HG03280 (cell line): Measurements from ENCODE around the gene BTG3.

ENCODE experiments used
- ATAC-seq: cut with Tn5 transposase; IDR thresholded peaks from one replicate; pipeline ENCODE4 v1.9.1; 2021; ENCODE audit warnings: mild to moderate bottlenecking, moderate library complexity; ENCODE audit not compliant: unreplicated experiment

Gene BTG3

GRCh38 chr21:17590430-17590829 is 22.3 kb downstream of the BTG3 start:
- ATAC-seq: no peak

- ATAC-seq: no peak
Observed at GRCh38 chr21:17585875-17586450, 26.7 kb downstream of the BTG3 start.

GRCh38 chr21:17583898-17584297 is 28.8 kb downstream of the BTG3 start:
- no peak for ATAC-seq

- ATAC-seq: no peak
Observed at GRCh38 chr21:17580319-17580718, 32.4 kb downstream of the BTG3 start.

GRCh38 chr21:17578876-17579275 is 33.8 kb downstream of the BTG3 start:
- no peak for ATAC-seq

- no peak for ATAC-seq
Observed at GRCh38 chr21:17578162-17578561, 34.5 kb downstream of the BTG3 start.

- ATAC-seq: no peak
Observed at GRCh38 chr21:17577701-17578100, 35.0 kb downstream of the BTG3 start.

GRCh38 chr21:17576080-17576835 is 36.4 kb downstream of the BTG3 start:
- no peak for ATAC-seq

- ATAC-seq: no peak
Observed at GRCh38 chr21:17575076-17575475, 37.6 kb downstream of the BTG3 start.

- no peak for ATAC-seq
Observed at GRCh38 chr21:17572431-17572830, 40.3 kb downstream of the BTG3 start.

- no peak for ATAC-seq
Observed at GRCh38 chr21:17570786-17571185, 41.9 kb downstream of the BTG3 start.

GRCh38 chr21:17560377-17561025 is 52.2 kb downstream of the BTG3 start:
- ATAC-seq: no peak

GRCh38 chr21:17554679-17555465 is 57.8 kb downstream of the BTG3 start:
- ATAC-seq: no peak

- ATAC-seq: no peak
Observed at GRCh38 chr21:17554120-17554519, 58.6 kb downstream of the BTG3 start.

- no peak for ATAC-seq
Observed at GRCh38 chr21:17552410-17552809, 60.3 kb downstream of the BTG3 start.

- no peak for ATAC-seq
Observed at GRCh38 chr21:17550671-17551308, 61.9 kb downstream of the BTG3 start.

GRCh38 chr21:17548262-17548661 is 64.4 kb downstream of the BTG3 start:
- no peak for ATAC-seq

- no peak for ATAC-seq
Observed at GRCh38 chr21:17545007-17545406, 67.7 kb downstream of the BTG3 start.
